Spleen (tissue), 11 donors: Measurements from ENCODE around the gene NHSL1. TPM values are rescaled to one million over a fixed set of nuclear protein-coding genes. Genes with fewer than 3 reads are reported as not detected.
A peak's percentile ranks its signal among the peaks of the same experiment; 100 is the strongest.

ENCODE experiments used
- DNase-seq: peaks from one replicate; pipeline ENCODE4 v3.0.0-alpha.2; 2020
- H3K27ac ChIP-seq, 8 donors: fragments of 200-600 bp; sonication (generic) in 7 of 8; 1 replicate in 4 of 8; 2 replicates in 4 of 8; pipeline versions ENCODE4 v1.5.0 to v1.8.0; 2016 to 2021; ENCODE audit warnings: inconsistent platforms in 4 of 8, mild to moderate bottlenecking in 4 of 8, moderate library complexity in 1 of 8
- H3K27me3 ChIP-seq, 7 donors: fragments of 200-600 bp; sonication (generic) in 6 of 7; replicated peaks in 1 of 7; 1 replicate in 4 of 7; 2 replicates in 3 of 7; pipeline versions ENCODE4 v1.5.0 to v1.8.0; 2016 to 2021; ENCODE audit warnings: inconsistent platforms in 3 of 7, mild to moderate bottlenecking in 1 of 7
- H3K36me3 ChIP-seq, 6 donors: fragments of 200-600 bp; sonication (generic) in 5 of 6; 1 replicate in 4 of 6; 2 replicates in 2 of 6; pipeline versions ENCODE4 v1.5.0 to v1.8.0; 2016 to 2021; ENCODE audit warnings: inconsistent platforms in 2 of 6
- H3K4me1 ChIP-seq, 6 donors: fragments of 200-600 bp; sonication (generic) in 5 of 6; 1 replicate in 3 of 6; 2 replicates in 3 of 6; pipeline versions ENCODE4 v1.5.0 to v1.8.0; 2016 to 2021; ENCODE audit warnings: inconsistent platforms in 3 of 6
- H3K4me3 ChIP-seq, 8 donors: fragments of 200-600 bp; sonication (generic) in 7 of 8; 1 replicate in 4 of 8; 2 replicates in 4 of 8; pipeline versions ENCODE4 v1.5.0 to v1.8.0; 2016 to 2021; ENCODE audit warnings: inconsistent platforms in 4 of 8, mild to moderate bottlenecking in 4 of 8, moderate library complexity in 2 of 8
- H3K9me3 ChIP-seq, 8 donors: fragments of 200-600 bp; sonication (generic) in 7 of 8; 1 replicate in 4 of 8; 2 replicates in 4 of 8; pipeline versions ENCODE4 v1.5.0 to v1.8.0; 2016 to 2021; ENCODE audit warnings: inconsistent platforms in 4 of 8
- POLR2A ChIP-seq, 3 donors: fragments of 450-650 bp; IDR thresholded peaks; one replicate each; pipeline ENCODE4 v1.5.1; 2017; ENCODE audit warnings: antibody characterized with exemption in 3 of 3, mild to moderate bottlenecking in 1 of 3
- POLR2AphosphoS5 ChIP-seq, 3 donors: sonication (generic); formaldehyde crosslinking; IDR thresholded peaks; one replicate each; pipeline ENCODE4 v1.5.1; 2017; ENCODE audit warnings: antibody characterized with exemption in 3 of 3
- WGBS, 5 donors: extraction: QIAGEN DNeasy Blood & Tissue Kit in 3 of 5; methylation state at CpG; one replicate each; pipeline versions ENCODE4 v1.1.5 to v1.1.7; 2013 to 2018; 5-methylcytosine and 5-hydroxymethylcytosine counted together
- intact Hi-C: fragments of 100-400 bp; cut with DNase I; formaldehyde crosslinking; loops from one replicate; pipeline ENCODE4 v1.15.0; 2023; ENCODE audit warnings: low total_unique reads
- polyA plus RNA-seq, 3 donors: library from polyadenylated mRNA; stranded (reverse); fragments of 200-250 nt; gene quantifications; one replicate each; pipeline ENCODE4 v1.2.1, GENCODE V29; 2013
- total RNA-seq, 7 donors: library from RNA; depleted of rRNA in 3 of 7; stranded (reverse); fragments of >200 nt in 3 of 7; fragmentation: NEBNext Ultra II Directional in 4 of 7; extraction: Animal tissue kit (Norgen Biotek cat#: 25700) in 4 of 7; gene quantifications; one replicate each; pipeline versions ENCODE4 v1.1.0 to v1.2.1, GENCODE V29; 2016 to 2021
- TF ChIP-seq, protein P1 (sequence below), 11 experiments: fragments of 200-600 bp in 7 of 11; fragments of 450-650 bp in 4 of 11; sonication (generic) in 4 of 11; IDR thresholded peaks in 8 of 11; conservative IDR thresholded peaks in 3 of 11; 1 replicate in 7 of 11; 2 replicates in 4 of 11; pipeline versions ENCODE4 v1.4.0 to v1.8.0; 2016 to 2021; ENCODE audit warnings: antibody characterized with exemption in 11 of 11, inconsistent platforms in 4 of 11, mild to moderate bottlenecking in 1 of 11
- donor health status: healthy with polysubstance abuse.
- donor health status: DM: no; HTN: no; CAD: no; lungs with moderate emphysema.
- donor health status: DM: no; HTN: no; CAD: no.
- donor health status: Bipolar disorder and iron deficiency.
- donor health status: healthy.
- donor health status: DM: no; HTN: no; CAD: no.
- donor health status: DM: yes; HTN: yes; CAD: no.

Gene NHSL1
- total and polyA plus RNA-seq, 10 donors: 0.39 to 14.0 (median 6.7) TPM

DNA sequence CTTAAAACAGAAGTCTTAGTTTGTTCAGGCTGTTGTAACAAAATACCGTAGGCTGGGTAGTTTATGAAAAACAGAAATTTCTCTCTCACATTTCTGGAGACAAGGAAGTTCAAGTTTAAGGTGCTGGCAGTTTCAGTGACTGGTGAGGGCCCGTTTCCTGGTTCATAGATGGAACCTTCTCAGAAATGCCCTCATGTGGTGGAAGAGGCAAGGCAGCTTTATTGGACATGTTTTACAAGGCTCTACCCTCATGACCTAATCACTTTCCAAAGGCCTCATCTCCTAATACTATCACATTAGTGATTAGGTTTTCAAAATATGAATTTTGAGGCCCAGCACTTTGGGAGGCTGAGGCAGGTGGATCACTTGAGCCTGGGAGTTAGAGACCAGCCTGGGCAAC is 92.9 kb downstream of the NHSL1 start:
- Histone ChIP-seq H3K9me3 (no peaks in the 10 kb centered on the region), H3K4me1 (peaks cover 0 to 58% (median 19%) of the 10 kb centered on the region in 6 donors), H3K27me3 (no peaks in the 10 kb centered on the region), H3K36me3 (peaks cover 8 to 61% (median 48%) of the 10 kb centered on the region in 6 donors), H3K4me3 (no peak overlapping the region), H3K27ac (no peak overlapping the region)
- WGBS, 5 donors: 49 to 77% (median 58%) methylated on average over 2 of the region's 2 CpGs
- DNase-seq: no peak
- intact Hi-C loops: no loop called here
- no peak for TF ChIP-seq POLR2A (IDR thresholded peaks at IDR 0.05)
- TF ChIP-seq, protein P1, sequence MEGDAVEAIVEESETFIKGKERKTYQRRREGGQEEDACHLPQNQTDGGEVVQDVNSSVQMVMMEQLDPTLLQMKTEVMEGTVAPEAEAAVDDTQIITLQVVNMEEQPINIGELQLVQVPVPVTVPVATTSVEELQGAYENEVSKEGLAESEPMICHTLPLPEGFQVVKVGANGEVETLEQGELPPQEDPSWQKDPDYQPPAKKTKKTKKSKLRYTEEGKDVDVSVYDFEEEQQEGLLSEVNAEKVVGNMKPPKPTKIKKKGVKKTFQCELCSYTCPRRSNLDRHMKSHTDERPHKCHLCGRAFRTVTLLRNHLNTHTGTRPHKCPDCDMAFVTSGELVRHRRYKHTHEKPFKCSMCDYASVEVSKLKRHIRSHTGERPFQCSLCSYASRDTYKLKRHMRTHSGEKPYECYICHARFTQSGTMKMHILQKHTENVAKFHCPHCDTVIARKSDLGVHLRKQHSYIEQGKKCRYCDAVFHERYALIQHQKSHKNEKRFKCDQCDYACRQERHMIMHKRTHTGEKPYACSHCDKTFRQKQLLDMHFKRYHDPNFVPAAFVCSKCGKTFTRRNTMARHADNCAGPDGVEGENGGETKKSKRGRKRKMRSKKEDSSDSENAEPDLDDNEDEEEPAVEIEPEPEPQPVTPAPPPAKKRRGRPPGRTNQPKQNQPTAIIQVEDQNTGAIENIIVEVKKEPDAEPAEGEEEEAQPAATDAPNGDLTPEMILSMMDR (IDR thresholded peaks at IDR 0.05 in 8 of 11, conservative IDR thresholded peaks at IDR 0.05 in 3 of 11): no peak

DNA sequence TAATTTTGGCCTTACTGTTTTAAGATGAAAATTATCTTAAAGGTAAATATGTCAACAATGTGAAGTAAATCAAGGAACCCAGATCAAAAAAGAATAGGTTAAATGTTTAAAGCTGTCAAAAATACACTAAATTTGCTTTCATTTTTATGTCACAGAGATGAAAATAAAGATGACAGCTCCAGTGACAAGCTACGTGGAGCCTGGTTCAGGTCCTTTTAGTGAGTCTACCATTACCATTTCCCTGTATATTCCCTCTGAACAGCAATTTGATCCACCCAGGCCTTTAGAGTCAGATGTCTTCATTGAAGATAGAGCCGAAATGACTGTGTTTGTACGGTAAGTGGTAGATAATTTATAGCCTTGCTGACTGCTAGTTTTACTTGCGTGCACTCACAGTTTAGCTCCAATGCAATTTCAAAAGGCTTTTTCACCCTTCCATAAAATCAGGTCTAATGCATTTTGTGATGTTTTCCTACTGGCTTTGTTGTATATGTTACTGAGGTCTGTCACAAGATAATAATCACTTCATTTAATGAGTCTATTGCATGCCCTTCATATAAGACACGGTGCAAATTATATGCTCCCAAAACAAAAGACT is 93.4 kb downstream of the NHSL1 start:
- Histone ChIP-seq H3K36me3 (peaks cover 5 to 56% (median 46%) of the 10 kb centered on the region in 6 donors), H3K4me3 (peak overlapping the region in 1 of 8 donors; percentile 91), H3K27me3 (no peaks in the 10 kb centered on the region), H3K27ac (peak overlapping the region in 3 of 8 donors; percentile 95 to 98 (median 96)), H3K9me3 (no peaks in the 10 kb centered on the region), H3K4me1 (peaks cover 0 to 56% (median 19%) of the 10 kb centered on the region in 6 donors)
- WGBS, 5 donors: 76 to 88% (median 83%) methylated on average over 5 of the region's 5 CpGs
- DNase-seq: no peak
- TF ChIP-seq, protein P1 (IDR thresholded peaks at IDR 0.05 in 8 of 11, conservative IDR thresholded peaks at IDR 0.05 in 3 of 11): no peak
- TF ChIP-seq POLR2A (IDR thresholded peaks at IDR 0.05) (no peak), POLR2AphosphoS5 (IDR thresholded peaks at IDR 0.05) (no peak)
- intact Hi-C loops: no loop called here

DNA sequence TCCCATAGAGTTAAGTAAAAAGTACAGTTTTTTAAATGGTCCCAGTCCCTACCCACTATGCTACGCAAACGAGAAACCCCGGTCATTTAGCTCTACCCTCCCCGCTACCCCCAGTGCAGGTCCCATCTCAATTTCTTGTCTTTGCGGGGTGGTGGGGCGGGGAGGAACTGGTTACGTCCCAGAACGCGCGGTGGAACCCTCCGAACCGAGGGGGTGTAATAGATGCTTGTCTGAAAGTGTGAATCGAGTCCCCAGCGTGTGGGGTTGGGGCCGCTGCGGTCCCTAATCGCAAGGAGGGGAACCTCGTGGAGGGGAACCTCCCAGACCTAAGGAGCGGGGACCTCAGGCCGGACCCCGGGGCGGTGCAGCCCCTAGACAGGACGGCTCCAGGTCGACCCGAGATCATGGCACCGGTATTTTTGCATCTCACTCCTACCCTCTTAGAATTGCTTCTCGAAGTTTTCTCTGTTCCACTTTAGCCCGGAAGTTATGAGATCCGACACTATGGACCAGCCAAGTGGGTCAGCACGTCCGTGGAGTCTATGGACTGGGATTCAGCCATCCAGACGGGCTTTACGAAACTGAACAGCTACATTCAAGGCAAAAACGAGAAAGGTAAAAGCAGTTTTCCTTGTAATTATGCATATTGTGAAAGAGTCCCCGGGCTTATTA is 94.5 kb downstream of the NHSL1 start:
- Histone ChIP-seq H3K27me3 (no peaks in the 10 kb centered on the region), H3K4me3 (peak overlapping the region; percentile 54 to 91 (median 75)), H3K9me3 (no peaks in the 10 kb centered on the region), H3K36me3 (peaks cover 5 to 45% (median 35%) of the 10 kb centered on the region in 6 donors), H3K27ac (peak overlapping the region; percentile 89 to 98 (median 92)), H3K4me1 (peaks cover 0 to 45% (median 19%) of the 10 kb centered on the region in 6 donors)
- intact Hi-C loops: no loop called here
- peak; percentile 90 for DNase-seq
- 7 to 17% (median 12%) methylated on average over 30 to 35 of the region's 35 CpGs for WGBS, 5 donors
- TF ChIP-seq POLR2AphosphoS5 (IDR thresholded peaks at IDR 0.05) (no peak), POLR2A (IDR thresholded peaks at IDR 0.05) (no peak)
- TF ChIP-seq, protein P1 (IDR thresholded peaks at IDR 0.05 in 8 of 11, conservative IDR thresholded peaks at IDR 0.05 in 3 of 11): no peak
